H9 (cell line): ENCODE results near the gene ZNF75A. TPM values are rescaled to one million over a fixed set of nuclear protein-coding genes. Genes with fewer than 3 reads are reported as not detected.

Experiments
- DNase-seq: peaks from one replicate; pipeline ENCODE4 v3.0.0-alpha.2; 2017
- H2AFZ ChIP-seq: one replicate; pipeline ENCODE4 v1.6.1; 2013; ENCODE audit warnings: mild to moderate bottlenecking, low read length, control low read depth, moderate library complexity
- H2AK5ac ChIP-seq: 2 replicates; pipeline ENCODE4 v1.6.1; 2013; ENCODE audit warnings: low read length, control low read depth, mixed read lengths; ENCODE audit not compliant: insufficient read length
- H2BK120ac ChIP-seq: one replicate; pipeline ENCODE4 v1.6.1; 2013; ENCODE audit warnings: low read depth, mild to moderate bottlenecking, low read length, control low read depth, inconsistent platforms; ENCODE audit not compliant: poor library complexity, severe bottlenecking
- H2BK12ac ChIP-seq: 2 replicates; pipeline ENCODE4 v1.6.1; 2013; ENCODE audit warnings: low read length, control low read depth, mixed read lengths, low read depth; ENCODE audit not compliant: insufficient read length
- H2BK15ac ChIP-seq: 2 replicates; pipeline ENCODE4 v1.6.1; 2013; ENCODE audit warnings: low read depth, low read length, control low read depth
- H2BK20ac ChIP-seq: one replicate; pipeline ENCODE4 v1.6.1; 2013; ENCODE audit warnings: low read depth, mild to moderate bottlenecking, low read length, control low read depth, inconsistent platforms; ENCODE audit not compliant: poor library complexity, severe bottlenecking
- H2BK5ac ChIP-seq: 2 replicates; pipeline ENCODE4 v1.6.1; 2013; ENCODE audit warnings: low read length, control low read depth, mixed read lengths; ENCODE audit not compliant: insufficient read length
- H3K14ac ChIP-seq: 2 replicates; pipeline ENCODE4 v1.6.1; 2013; ENCODE audit warnings: low read length, control low read depth; ENCODE audit not compliant: insufficient read depth
- H3K18ac ChIP-seq: 2 replicates; pipeline ENCODE4 v1.6.1; 2013; ENCODE audit warnings: low read depth, mild to moderate bottlenecking, mixed read lengths, low read length, control low read depth; ENCODE audit not compliant: insufficient read length
- H3K23ac ChIP-seq: 2 replicates; pipeline ENCODE4 v1.6.1; 2013; ENCODE audit warnings: low read length, control low read depth, mixed read lengths, low read depth; ENCODE audit not compliant: insufficient read length
- H3K23me2 ChIP-seq: 2 replicates; pipeline ENCODE4 v1.6.1; 2013; ENCODE audit warnings: low read depth, mild to moderate bottlenecking, mixed read lengths, low read length, control low read depth; ENCODE audit not compliant: insufficient read length, poor library complexity, severe bottlenecking
- H3K27ac ChIP-seq: 2 replicates; pipeline ENCODE4 v1.5.1; 2013; ENCODE audit warnings: low read length, control low read depth, mixed read lengths, low read depth; ENCODE audit not compliant: insufficient read length
- H3K27me3 ChIP-seq: 2 replicates; pipeline ENCODE4 v1.6.1; 2013; ENCODE audit warnings: low read length, control low read depth, inconsistent platforms; ENCODE audit not compliant: insufficient read depth
- H3K4ac ChIP-seq: 2 replicates; pipeline ENCODE4 v1.6.1; 2013; ENCODE audit warnings: low read depth, mild to moderate bottlenecking, control low read depth, inconsistent platforms, low read length, moderate library complexity
- H3K4me1 ChIP-seq: 2 replicates; pipeline ENCODE4 v1.6.1; 2013; ENCODE audit warnings: low read length, control low read depth, inconsistent platforms; ENCODE audit not compliant: insufficient read depth
- H3K4me2 ChIP-seq: 2 replicates; pipeline ENCODE4 v1.6.1; 2013; ENCODE audit warnings: low read length, control low read depth, mixed read lengths; ENCODE audit not compliant: insufficient read length, insufficient read depth
- H3K56ac ChIP-seq: 2 replicates; pipeline ENCODE4 v1.6.1; 2013; ENCODE audit warnings: low read depth, mild to moderate bottlenecking, mixed read lengths, low read length, control low read depth; ENCODE audit not compliant: insufficient read length
- H3K79me1 ChIP-seq: 2 replicates; pipeline ENCODE4 v1.6.1; 2013; ENCODE audit warnings: low read depth, mild to moderate bottlenecking, moderate library complexity, low read length, control low read depth, inconsistent platforms; ENCODE audit not compliant: insufficient read depth, poor library complexity, severe bottlenecking
- H3K79me2 ChIP-seq: 2 replicates; pipeline ENCODE4 v1.6.1; 2013; ENCODE audit warnings: low read length, control low read depth, inconsistent platforms; ENCODE audit not compliant: insufficient read depth
- H3K9ac ChIP-seq: 2 replicates; pipeline ENCODE4 v1.6.1; 2013; ENCODE audit warnings: low read length, control low read depth, mixed read lengths; ENCODE audit not compliant: insufficient read length; ENCODE audit errors: extremely low read depth
- H3K9me3 ChIP-seq: one replicate; pipeline ENCODE4 v1.6.1; 2013; ENCODE audit warnings: low read depth, low read length, inconsistent platforms; ENCODE audit not compliant: control insufficient read depth
- H3T11ph ChIP-seq: one replicate; pipeline ENCODE4 v1.6.1; 2013; ENCODE audit warnings: mild to moderate bottlenecking, low read length, control low read depth, inconsistent platforms
- H4K20me1 ChIP-seq: one replicate; pipeline ENCODE4 v1.6.1; 2013; ENCODE audit not compliant: control insufficient read depth, insufficient read length, insufficient read depth
- H4K5ac ChIP-seq: 2 replicates; pipeline ENCODE4 v1.6.1; 2013; ENCODE audit warnings: low read depth, mild to moderate bottlenecking, mixed read lengths, low read length, control low read depth; ENCODE audit not compliant: insufficient read length
- H4K8ac ChIP-seq: replicated peaks from 2 replicates; pipeline ENCODE4 v1.6.1; 2013; ENCODE audit warnings: low read length, control low read depth, mixed read lengths, low read depth; ENCODE audit not compliant: insufficient read length
- H4K91ac ChIP-seq: 2 replicates; pipeline ENCODE4 v1.6.1; 2013; ENCODE audit warnings: low read depth, mild to moderate bottlenecking, moderate library complexity, mixed read lengths, low read length, control low read depth; ENCODE audit not compliant: insufficient read length
- H3K27ac Mint-ChIP-seq, 3 experiments: 2 replicates in 2 of 3; 3 replicates in 1 of 3; pipeline ENCODE4 v1.8.0; 2020 to 2021; ENCODE audit warnings: mixed read lengths in 3 of 3, mild to moderate bottlenecking in 1 of 3, moderate library complexity in 1 of 3
- H3K27me3 Mint-ChIP-seq: 2 replicates; pipeline ENCODE4 v1.8.0; 2021; ENCODE audit warnings: low read depth, mild to moderate bottlenecking, moderate library complexity, mixed read lengths
- H3K36me3 Mint-ChIP-seq, 3 experiments: 2 replicates in 2 of 3; 3 replicates in 1 of 3; pipeline ENCODE4 v1.8.0; 2020 to 2021; ENCODE audit warnings: low read depth in 3 of 3, mixed read lengths in 3 of 3; ENCODE audit not compliant: insufficient read depth in 1 of 3
- H3K4me1 Mint-ChIP-seq, 2 experiments: 2 replicates each; pipeline ENCODE4 v1.8.0; 2020; ENCODE audit warnings: mixed read lengths in 2 of 2
- H3K4me3 Mint-ChIP-seq, 2 experiments: 2 replicates in 1 of 2; 3 replicates in 1 of 2; pipeline ENCODE4 v1.8.0; 2020 to 2021; ENCODE audit warnings: mild to moderate bottlenecking in 2 of 2, mixed read lengths in 2 of 2, moderate library complexity in 1 of 2
- H3K9me3 Mint-ChIP-seq, 2 experiments: 2 replicates in 1 of 2; 3 replicates in 1 of 2; pipeline ENCODE4 v1.8.0; 2020; ENCODE audit warnings: mild to moderate bottlenecking in 2 of 2, mixed read lengths in 2 of 2, moderate library complexity in 1 of 2
- CTCF ChIP-seq: fragments of 200-600 bp; sonication (generic); conservative IDR thresholded peaks from 3 replicates; pipeline ENCODE4 v1.8.0; 2021; ENCODE audit warnings: antibody characterized with exemption, mild to moderate bottlenecking
- WGBS: extraction: QIAGEN DNeasy Blood & Tissue Kit; methylation state at CpG from one replicate; pipeline ENCODE4 v1.1.7; 2013; ENCODE audit warnings: missing lambda C conversion rate, low lambda C conversion rate, mixed read lengths; ENCODE audit not compliant: insufficient read length; ENCODE audit errors: extremely low coverage; 5-methylcytosine and 5-hydroxymethylcytosine counted together
- total RNA-seq: library from RNA; stranded (reverse); gene quantifications from 2 replicates; pipeline ENCODE4 v1.2.1, GENCODE V29; 2021

Gene ZNF75A
- total RNA-seq, 1 experiment from 2014 or later, result 42.4 TPM

GRCh38 chr16:3266873-3267537 lies 38.3 kb upstream of the ZNF75A start:
- no peaks in the 10 kb centered on the region for H3K4me1 ChIP-seq

More at GRCh38 chr16:3266873-3267537, 38.3 kb upstream of the ZNF75A start:
- no peaks in the 10 kb centered on the region for H3K9me3 ChIP-seq
- H3T11ph ChIP-seq, result no peak overlapping the region
- Mint-ChIP-seq H3K27me3 (peaks cover 28% of the 10 kb centered on the region), H3K36me3 (no peaks in the 10 kb centered on the region), H3K4me3 (no peak overlapping the region), H3K9me3 (peaks cover 36 to 47% of the 10 kb centered on the region in 2 experiments), H3K27ac (no peak overlapping the region), H3K4me1 (peaks cover 3% of the 10 kb centered on the region in 2 experiments)
- no peak overlapping the region for H3K27ac ChIP-seq
- no peak overlapping the region for H2AFZ ChIP-seq
- no peaks in the 10 kb centered on the region for H3K79me1 ChIP-seq
- peak; percentile 68 for TF ChIP-seq CTCF
- H3K23ac ChIP-seq, result no peak overlapping the region
- H2BK12ac ChIP-seq, result no peak overlapping the region
- no peaks in the 10 kb centered on the region for H3K79me2 ChIP-seq
- no peak for DNase-seq
- H4K20me1 ChIP-seq, result no peaks in the 10 kb centered on the region
- H3K4me2 ChIP-seq, result no peak overlapping the region
- H3K56ac ChIP-seq, result no peak overlapping the region
- H3K9ac ChIP-seq, result no peak overlapping the region
- H2BK20ac ChIP-seq, result no peak overlapping the region
- no peak overlapping the region for H4K5ac ChIP-seq
- no peak overlapping the region for H2BK120ac ChIP-seq
- no peak overlapping the region for H3K18ac ChIP-seq
- no peak overlapping the region for H3K4ac ChIP-seq
- no peak overlapping the region for H2BK15ac ChIP-seq
- H3K23me2 ChIP-seq, result peaks cover 3% of the 10 kb centered on the region
- no peak overlapping the region for H2AK5ac ChIP-seq
- H3K14ac ChIP-seq, result no peak overlapping the region
- H4K91ac ChIP-seq, result no peak overlapping the region
- WGBS, result no CpG with 5 or more reads among the region's 5 CpGs
- H3K27me3 ChIP-seq, result no peaks in the 10 kb centered on the region; the same call in 1 of the 2 replicates
- H2BK5ac ChIP-seq, result no peak overlapping the region
- no peak overlapping the region for H4K8ac ChIP-seq
